HG03196 (cell line): ENCODE data around the gene ACBD4.

Experiments used
- ATAC-seq: cut with Tn5 transposase; IDR thresholded peaks from one replicate; pipeline ENCODE4 v1.9.1; 2021; ENCODE audit not compliant: unreplicated experiment

ACBD4 gene

GRCh38 chr17:45149669-45150664 is 14.5 kb downstream of the ACBD4 start:
- ATAC-seq = no peak

- no peak for ATAC-seq
These were observed 15.7 kb downstream of the ACBD4 start for GRCh38 chr17:45150911-45151809.

DNA sequence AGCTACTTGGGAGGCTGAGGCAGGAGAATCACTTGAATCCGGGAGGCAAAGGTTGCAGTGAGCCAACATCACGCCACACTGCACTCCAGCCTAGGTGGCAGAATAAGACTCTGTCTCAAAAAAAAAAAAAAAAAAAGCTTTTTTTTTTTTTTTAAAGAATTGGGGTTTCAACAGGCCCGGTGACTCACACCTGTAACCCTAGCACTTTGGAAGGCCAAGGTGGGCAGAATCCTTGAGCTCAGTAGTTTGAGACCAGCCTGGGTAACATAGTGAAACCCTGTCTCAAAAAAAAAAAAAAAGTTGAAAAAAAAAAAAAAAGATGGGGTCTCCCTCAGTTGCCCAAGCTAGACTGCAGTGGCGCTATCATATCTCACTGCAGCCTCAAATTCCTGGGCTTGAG is 19.5 kb downstream of the ACBD4 start:
- no peak for ATAC-seq

- no peak for ATAC-seq
These were observed 20.0 kb downstream of the ACBD4 start for GRCh38 chr17:45155483-45155882.

GRCh38 chr17:45156242-45156641 is 20.8 kb downstream of the ACBD4 start:
- ATAC-seq = no peak

DNA sequence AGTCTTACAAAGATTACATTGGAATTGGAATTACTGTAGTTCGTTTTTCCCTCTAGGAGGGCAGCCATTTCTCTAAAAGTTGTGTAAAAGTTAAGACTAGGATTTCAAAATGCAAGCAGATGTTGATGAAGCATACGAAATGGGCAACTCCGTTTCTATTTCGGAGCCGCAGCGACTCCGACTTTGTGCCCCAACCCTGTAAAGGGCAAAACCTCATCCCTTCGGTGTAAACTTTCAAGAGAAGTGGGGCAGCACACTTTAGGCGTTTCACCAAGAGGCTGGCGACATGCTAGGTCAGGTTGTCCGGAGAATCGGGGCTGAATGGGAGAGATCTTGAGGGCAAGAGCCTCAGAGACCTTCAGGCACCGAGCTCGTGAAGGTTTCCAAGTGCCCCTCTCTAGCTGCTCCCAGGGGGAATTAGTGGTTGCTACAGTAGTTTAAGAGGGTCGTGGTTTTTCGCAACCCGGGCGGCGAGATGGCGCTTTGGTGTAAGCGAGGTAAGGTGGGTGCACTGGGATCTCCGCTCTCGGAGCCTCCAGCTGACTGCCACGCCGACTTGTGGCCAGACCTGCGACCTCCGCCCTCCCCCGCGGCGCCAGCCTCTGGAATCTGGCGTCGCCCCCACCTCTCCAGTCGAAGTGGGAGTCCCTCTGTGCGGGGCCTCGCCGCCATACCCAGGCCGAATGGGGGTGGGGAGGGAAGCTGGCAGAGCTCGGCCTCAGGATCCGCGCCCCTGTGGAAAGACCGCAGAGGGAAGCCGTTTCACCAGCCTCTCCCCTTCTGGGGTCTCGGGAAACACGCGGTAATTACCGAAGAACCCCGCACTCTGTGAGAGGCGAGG is 25.2 kb downstream of the ACBD4 start:
- ATAC-seq = peak; percentile 29

- peak; percentile 88 for ATAC-seq
These were observed 26.0 kb downstream of the ACBD4 start, which contains the start of gene HEXIM2 for GRCh38 chr17:45161288-45162024. HEXIM2 (plus strand) TSS chr17:45161875; CDS start chr17:45162794, 919 bp downstream.

GRCh38 chr17:45162025-45162687 is 26.7 kb downstream of the ACBD4 start:
- ATAC-seq = peak; percentile 6

GRCh38 chr17:45164734-45165269 is 29.3 kb downstream of the ACBD4 start:
- no peak for ATAC-seq

DNA sequence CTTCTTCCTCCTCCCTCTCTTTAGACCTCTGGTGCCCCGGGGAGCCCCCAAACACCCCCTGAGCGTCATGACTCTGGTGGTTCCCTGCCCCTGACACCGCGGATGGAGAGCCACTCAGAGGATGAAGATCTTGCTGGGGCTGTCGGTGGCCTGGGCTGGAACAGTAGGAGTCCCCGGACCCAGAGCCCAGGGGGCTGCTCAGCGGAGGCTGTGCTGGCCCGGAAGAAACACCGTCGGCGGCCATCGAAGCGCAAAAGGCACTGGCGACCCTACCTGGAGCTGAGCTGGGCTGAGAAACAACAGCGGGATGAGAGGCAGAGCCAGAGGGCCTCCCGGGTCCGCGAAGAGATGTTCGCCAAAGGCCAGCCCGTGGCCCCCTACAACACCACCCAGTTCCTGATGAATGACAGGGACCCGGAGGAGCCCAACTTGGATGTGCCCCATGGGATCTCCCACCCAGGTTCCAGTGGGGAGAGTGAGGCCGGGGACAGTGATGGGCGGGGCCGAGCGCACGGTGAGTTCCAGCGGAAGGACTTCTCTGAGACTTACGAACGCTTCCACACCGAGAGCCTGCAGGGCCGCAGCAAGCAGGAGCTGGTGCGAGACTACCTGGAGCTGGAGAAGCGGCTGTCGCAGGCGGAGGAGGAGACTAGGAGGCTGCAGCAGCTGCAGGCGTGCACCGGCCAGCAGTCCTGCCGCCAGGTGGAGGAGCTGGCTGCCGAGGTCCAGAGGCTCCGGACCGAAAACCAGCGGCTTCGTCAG is 33.7 kb downstream of the ACBD4 start:
- ATAC-seq = no peak

- no peak for ATAC-seq
These were observed 34.9 kb downstream of the ACBD4 start for GRCh38 chr17:45170280-45170930.

DNA sequence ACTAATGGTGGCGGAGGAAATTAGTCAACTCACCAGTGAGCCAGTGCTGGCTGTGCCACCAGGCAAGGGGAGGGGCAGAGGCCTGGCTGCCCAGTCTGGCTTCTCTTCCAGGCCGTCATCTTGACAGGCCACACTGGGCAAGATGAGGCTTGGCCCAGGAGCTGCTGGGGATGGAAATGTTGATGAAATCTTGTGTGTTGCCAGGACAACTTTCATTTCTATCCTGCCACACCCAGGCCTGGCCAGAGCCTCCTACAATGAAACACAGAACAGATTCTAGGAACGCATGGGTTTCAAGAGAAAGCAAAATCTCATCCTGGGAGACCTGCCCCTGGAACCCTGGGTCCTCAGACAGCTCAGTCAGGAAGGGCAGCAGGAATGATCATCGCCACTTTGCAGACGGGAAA is 35.4 kb downstream of the ACBD4 start:
- no peak for ATAC-seq

GRCh38 chr17:45171338-45172231 is 36.1 kb downstream of the ACBD4 start:
- ATAC-seq = no peak

DNA sequence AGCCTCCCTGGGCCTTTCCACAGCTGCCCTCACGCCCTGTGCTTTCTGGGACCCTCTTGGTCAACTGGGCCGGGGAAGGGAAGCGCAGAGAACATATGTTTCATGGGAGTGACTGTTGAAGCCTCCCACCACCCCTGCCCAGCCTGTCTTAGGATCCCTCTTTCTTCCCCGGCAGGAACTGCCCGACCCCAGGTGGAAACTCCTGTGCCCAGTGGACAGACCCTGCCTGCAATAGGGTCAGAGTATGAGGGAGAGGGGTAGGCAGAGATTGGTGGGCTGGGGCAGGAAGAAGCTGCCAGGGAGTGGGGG is 36.7 kb downstream of the ACBD4 start:
- ATAC-seq = no peak

GRCh38 chr17:45172541-45173286 is 37.2 kb downstream of the ACBD4 start:
- ATAC-seq = no peak

DNA sequence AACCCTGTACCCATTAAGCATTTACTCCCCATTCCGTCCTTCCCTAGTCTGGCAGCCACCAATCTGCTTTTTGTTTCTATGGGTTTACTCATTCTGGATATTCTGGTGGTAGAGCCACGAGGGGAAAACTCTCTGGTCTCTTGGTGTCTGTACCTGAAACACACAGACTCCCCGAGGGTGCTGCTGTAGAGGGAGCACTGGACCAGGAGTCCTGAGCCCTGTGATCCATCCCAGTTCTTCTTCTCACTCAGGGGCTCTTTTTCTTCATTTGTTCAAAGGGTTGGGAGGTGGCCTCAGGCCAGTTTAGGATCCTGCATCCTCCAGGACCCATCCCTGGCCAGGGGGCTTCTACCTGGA is 40.2 kb downstream of the ACBD4 start:
- no peak for ATAC-seq
